GM10248 (cell line): ENCODE data around the gene REPIN1.
"Not testable (repeated sequence)": the region's sequence is repeated elsewhere in the genome, so short reads cannot be mapped to it uniquely, and the experiment has no call there.

Experiments used
- CTCF ChIA-PET: fragments of 300-600 bp; sonication (Branson Sonifier 250); formaldehyde crosslinking; extraction: SDS; loops from one replicate; lab custom pipeline; 2021; ENCODE audit warnings: antibody characterized with exemption; lab: Yijun Ruan, JAX
- POLR2A ChIA-PET: fragments of 350-650 bp; sonication (Branson Sonifier 250); formaldehyde crosslinking; extraction: SDS; loops from one replicate; lab custom pipeline; 2020; ENCODE audit warnings: antibody characterized with exemption; lab: Yijun Ruan, JAX
- DNase-seq: peaks from one replicate; pipeline ENCODE4 v3.0.0; 2012; ENCODE audit errors: extremely low spot score
- TF ChIP-seq, protein P1 (sequence below): IDR thresholded peaks from 2 replicates; pipeline ENCODE4 v1.5.1; 2012; ENCODE audit warnings: mild to moderate bottlenecking, low read depth; ENCODE audit errors: extremely low read depth, missing control alignments, control extremely low read depth

Gene REPIN1

DNA sequence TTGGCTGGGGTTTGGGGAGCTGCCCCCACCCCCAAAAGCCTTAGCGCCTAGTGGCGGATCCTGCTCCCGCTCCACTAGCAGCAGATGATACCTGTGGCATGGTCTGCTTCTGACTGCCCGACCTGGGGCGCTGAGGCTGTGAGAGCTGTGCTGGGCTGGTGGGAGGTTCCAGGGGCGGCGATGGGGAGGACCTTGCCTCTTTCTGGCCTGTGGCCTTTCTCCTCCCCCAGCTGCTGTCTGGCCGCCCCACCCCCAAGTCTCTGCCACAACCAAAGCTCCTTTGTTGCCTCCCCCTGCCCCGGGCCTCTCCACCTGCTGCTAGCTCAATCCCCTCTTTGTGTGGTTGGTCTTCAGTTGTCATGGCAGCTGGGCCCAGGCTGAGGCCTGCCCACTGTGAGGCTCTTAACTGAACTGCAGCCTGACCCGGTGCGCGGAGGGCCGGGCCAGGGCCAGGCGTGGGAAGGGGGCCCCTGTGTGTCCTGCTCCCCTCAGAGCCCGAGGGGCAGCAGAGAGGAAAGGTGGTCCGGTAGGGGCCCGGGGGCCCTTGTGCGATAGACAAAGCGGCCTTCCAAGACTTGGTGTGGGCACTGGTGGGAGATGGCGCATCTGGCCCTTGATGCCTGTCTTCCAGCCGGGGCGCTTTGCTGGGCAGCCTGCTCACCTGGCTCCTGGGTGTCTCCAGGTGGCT is 15.2 kb downstream of the REPIN1 start:
- TF ChIP-seq, protein P1, sequence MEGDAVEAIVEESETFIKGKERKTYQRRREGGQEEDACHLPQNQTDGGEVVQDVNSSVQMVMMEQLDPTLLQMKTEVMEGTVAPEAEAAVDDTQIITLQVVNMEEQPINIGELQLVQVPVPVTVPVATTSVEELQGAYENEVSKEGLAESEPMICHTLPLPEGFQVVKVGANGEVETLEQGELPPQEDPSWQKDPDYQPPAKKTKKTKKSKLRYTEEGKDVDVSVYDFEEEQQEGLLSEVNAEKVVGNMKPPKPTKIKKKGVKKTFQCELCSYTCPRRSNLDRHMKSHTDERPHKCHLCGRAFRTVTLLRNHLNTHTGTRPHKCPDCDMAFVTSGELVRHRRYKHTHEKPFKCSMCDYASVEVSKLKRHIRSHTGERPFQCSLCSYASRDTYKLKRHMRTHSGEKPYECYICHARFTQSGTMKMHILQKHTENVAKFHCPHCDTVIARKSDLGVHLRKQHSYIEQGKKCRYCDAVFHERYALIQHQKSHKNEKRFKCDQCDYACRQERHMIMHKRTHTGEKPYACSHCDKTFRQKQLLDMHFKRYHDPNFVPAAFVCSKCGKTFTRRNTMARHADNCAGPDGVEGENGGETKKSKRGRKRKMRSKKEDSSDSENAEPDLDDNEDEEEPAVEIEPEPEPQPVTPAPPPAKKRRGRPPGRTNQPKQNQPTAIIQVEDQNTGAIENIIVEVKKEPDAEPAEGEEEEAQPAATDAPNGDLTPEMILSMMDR = no peak
- no peak for DNase-seq
- ChIA-PET POLR2A (no interaction called here), CTCF (interaction anchor here (0.7 to 2.3 kb wide), 7 partner anchors 9 to 38 kb away, joined by 3 to 6 read pairs (median 3); a partner anchor contains a TSS)

DNA sequence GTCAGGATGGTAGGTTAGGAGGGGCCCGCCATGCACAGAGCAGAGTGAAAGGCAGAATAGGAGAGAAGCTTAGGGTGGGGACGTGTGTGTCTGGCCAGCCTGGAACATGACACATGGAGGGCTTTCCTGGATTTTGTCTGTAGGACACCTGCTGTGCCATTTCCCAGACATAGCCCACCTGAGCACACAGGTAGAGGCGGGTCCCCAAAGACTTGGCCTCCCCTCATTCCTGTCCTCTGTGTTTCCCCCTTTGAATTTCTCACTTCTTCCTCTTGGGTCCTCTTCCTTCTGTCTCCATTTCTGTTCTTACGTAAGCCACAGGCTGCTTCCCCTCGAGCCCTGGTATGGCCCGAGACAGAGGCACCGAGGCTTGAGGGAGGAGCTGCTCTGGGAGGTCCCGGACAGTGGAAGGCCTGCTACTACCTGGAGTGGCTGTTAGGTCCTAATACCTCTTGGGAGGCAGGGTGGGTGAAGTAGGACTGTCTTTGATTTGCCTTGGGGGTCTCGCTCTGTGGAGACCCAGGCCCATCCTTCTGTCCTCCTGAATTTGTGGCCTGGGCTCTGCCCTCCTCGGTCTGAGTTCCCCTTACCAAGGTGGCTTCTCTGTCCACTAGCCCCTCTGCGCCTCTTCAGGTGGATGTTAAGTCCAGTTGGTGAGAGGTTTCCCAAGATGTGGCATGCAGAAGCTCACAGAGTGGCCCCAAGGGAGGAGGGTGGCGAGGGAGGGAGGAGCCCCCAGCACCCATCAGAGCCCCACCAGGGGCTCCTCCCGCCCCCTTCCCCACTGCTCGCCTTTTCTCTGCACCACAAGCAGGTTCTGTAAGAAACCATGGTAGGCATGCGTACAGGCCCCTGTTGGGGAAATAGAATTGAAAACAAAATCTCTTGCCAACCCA is 16.0 kb downstream of the REPIN1 start:
- TF ChIP-seq, protein P1 = no peak
- CTCF ChIA-PET = interaction anchor here (1.1 to 2.3 kb wide), 7 partner anchors 10 to 35 kb away, joined by 3 to 6 read pairs (median 3); a partner anchor contains a TSS
- DNase-seq = no peak
- POLR2A ChIA-PET = interaction anchor here (1.5 kb wide), 1 partner anchor 15 kb away, joined by 3 read pairs; the partner anchor contains the start of gene REPIN1

DNA sequence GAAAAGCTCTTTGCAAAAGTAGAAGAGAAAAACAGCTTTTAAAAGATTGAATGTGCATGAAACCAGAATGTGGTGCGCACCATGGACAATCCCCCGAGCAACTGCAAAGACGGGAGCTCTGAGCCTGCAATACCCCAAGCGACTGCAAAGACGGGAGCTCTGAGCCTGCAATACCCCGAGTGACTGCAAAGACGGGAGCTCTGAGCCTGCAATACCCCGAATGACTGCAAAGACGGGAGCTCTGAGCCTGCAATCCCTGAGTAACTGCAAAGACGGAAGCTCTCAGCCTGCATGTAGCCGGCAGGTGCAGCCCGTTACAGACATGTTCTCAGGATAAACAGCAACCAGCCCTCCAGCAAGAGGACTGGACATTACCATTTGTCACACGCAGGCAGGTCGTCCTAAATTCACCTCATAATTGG is 16.7 kb downstream of the REPIN1 start:
- CTCF ChIA-PET = interaction anchor here (1.1 to 2.3 kb wide), 9 partner anchors 10 to 35 kb away, joined by 3 to 6 read pairs (median 3); a partner anchor contains a TSS
- DNase-seq = no peak
- POLR2A ChIA-PET = interaction anchor here (1.5 kb wide), 1 partner anchor 16 kb away, joined by 3 read pairs; the partner anchor contains the start of gene REPIN1

DNA sequence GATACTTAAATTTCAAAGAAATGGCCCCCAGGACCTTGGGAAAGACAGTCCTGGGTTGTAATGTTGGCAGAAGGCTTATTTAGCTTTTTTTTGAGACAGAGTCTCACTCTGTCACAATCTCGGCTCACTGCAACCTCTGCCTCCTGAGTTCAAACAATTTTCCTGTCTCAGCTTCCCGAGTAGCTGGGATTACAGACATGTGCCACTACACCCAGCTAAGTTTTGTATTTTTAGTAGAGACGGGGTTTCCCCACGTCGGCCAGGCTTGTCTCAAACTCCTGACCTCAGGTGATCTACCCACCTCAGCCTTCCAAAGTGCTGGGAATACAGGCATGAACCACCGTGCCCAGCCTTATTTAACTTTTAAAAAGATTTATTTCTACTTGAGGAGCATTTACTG is 17.3 kb downstream of the REPIN1 start:
- DNase-seq = not testable (repeated sequence)
- ChIA-PET CTCF (interaction anchor here (1.1 to 2.3 kb wide), 8 partner anchors 9 to 34 kb away, joined by 3 to 6 read pairs (median 3); a partner anchor contains a TSS), POLR2A (interaction anchor here (1.5 kb wide), 1 partner anchor 17 kb away, joined by 3 read pairs; the partner anchor contains the start of gene REPIN1)

More for the DNA sequence above, 16.7 kb downstream of the REPIN1 start:
- TF ChIP-seq, protein P1 = no peak

DNA sequence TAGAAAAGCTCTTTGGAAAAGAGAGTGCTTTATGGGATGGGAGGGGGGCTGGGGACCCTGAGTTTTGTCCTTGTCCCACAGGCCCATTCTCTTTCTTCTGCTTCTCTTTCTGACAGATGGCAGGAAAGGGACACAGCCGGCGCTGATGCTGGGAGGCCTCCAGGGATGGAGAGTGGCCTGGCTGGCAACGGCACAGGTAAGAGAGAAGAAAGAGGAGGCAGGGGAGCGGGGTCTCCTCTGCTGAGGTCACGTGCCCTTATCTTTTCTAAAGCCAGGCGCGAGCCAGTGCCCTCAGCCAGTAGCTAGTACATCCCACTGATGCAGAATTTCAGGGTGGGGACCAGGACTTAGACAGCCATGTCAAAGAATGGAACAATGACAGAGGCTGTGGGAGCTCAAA is 19.7 kb downstream of the REPIN1 start:
- TF ChIP-seq, protein P1 = no peak
- ChIA-PET CTCF (interaction anchor here (0.7 to 1.6 kb wide), 3 partner anchors 13 to 56 kb away, joined by 3 to 7 read pairs (median 6); no protein-coding TSS in a partner anchor), POLR2A (no interaction called here)
- no peak for DNase-seq

DNA sequence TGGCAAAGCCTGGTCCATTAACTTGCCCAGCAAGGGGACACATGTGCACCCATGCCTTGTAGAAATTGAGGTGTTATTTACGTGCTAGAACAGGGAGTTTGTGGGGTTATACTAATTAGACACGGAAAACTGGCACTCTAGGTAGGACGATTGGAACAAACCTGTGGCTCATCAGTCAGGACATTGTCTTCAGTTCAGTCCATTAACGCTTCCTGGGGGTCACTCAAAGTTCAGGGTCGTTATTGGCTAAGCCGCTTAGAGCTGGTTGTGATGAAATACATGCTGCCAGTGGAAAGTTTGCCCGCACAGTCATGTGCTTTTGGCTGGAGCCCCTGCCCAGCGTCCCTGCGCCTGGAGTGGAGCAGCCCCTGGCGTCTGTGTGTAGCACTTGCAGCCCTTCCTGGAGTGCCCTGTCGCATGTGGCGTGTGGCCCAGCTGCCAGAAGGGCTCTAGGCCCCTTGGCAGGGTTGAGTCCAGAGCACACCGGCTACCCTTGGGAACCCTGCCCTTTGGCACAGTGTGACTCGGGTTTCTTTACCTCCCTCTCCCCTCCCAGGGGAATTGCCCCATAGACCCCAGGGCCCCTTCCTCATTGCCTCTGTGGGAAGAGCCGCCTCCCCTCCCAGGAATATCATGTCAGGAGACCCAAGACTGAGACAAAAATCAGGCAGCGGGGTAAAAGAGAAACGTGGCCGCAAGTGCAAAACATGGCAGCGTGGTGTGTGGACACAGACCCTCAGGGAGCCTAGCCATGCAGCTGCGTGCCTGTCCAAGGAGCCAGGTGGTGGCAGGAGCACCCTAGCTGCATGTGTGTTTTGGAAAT is 20.3 kb downstream of the REPIN1 start:
- POLR2A ChIA-PET = no interaction called here
- CTCF ChIA-PET = interaction anchor here (0.8 to 1.6 kb wide), 3 partner anchors 13 to 17 kb away, joined by 3 to 7 read pairs (median 6); a partner anchor contains a TSS
- no peak for DNase-seq
- TF ChIP-seq, protein P1 = no peak
